ENCODE measurements around the gene APMAP. TPM values are rescaled to one million over a fixed set of nuclear protein-coding genes. Genes with fewer than 3 reads are reported as not detected.

APMAP gene
- total RNA-seq, 1 donor from 2014 or later: 29.7 TPM

DNA sequence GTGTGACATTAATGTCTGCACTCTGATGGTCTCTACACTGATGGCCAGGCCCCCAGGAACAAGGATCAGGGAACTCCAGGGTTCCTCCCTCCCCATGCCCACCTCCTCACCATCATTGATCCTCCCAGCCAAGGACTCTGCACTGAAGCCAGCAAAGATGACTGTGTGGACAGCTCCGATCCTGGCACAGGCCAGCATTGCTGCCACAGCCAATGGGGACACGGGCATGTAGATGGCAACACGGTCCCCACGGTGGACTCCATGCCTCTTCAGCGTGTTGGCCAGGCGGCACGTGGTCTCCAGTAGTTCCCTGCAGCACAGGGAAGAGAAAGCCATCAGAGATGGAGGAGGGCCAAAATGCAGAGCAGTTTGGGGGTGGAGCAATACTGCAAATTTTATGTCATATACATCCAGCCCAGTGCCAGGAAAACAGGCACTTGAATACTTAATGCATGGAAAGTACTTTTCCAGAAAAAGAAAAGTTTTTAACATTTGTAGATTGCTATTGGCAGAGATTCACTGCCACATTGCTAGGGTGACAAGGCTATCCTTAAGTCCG, 38.2 kb upstream of the APMAP start:
- intact Hi-C loops (cut with DNase I): no loop called here
- H3K27ac ChIP-seq: no peak overlapping the region
- no peak for DNase-seq (ENCODE audit: extremely low spot score in 2 of 2)
- H3K36me3 ChIP-seq: no peaks in the 10 kb centered on the region
- TF ChIP-seq POLR2AphosphoS5 (IDR thresholded peaks at IDR 0.05; ENCODE audit: insufficient read depth in 1 of 2, low read depth in 1 of 2) (no peak), POLR2A (IDR thresholded peaks at IDR 0.05) (no peak)
- TF ChIP-seq, protein P1, sequence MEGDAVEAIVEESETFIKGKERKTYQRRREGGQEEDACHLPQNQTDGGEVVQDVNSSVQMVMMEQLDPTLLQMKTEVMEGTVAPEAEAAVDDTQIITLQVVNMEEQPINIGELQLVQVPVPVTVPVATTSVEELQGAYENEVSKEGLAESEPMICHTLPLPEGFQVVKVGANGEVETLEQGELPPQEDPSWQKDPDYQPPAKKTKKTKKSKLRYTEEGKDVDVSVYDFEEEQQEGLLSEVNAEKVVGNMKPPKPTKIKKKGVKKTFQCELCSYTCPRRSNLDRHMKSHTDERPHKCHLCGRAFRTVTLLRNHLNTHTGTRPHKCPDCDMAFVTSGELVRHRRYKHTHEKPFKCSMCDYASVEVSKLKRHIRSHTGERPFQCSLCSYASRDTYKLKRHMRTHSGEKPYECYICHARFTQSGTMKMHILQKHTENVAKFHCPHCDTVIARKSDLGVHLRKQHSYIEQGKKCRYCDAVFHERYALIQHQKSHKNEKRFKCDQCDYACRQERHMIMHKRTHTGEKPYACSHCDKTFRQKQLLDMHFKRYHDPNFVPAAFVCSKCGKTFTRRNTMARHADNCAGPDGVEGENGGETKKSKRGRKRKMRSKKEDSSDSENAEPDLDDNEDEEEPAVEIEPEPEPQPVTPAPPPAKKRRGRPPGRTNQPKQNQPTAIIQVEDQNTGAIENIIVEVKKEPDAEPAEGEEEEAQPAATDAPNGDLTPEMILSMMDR (IDR thresholded peaks at IDR 0.05): no peak
- peaks cover 26% of the 10 kb centered on the region for H3K4me1 ChIP-seq
- H3K27me3 ChIP-seq: no peaks in the 10 kb centered on the region
- no peaks in the 10 kb centered on the region for H3K9me3 ChIP-seq
- no peak overlapping the region for H3K4me3 ChIP-seq

DNA sequence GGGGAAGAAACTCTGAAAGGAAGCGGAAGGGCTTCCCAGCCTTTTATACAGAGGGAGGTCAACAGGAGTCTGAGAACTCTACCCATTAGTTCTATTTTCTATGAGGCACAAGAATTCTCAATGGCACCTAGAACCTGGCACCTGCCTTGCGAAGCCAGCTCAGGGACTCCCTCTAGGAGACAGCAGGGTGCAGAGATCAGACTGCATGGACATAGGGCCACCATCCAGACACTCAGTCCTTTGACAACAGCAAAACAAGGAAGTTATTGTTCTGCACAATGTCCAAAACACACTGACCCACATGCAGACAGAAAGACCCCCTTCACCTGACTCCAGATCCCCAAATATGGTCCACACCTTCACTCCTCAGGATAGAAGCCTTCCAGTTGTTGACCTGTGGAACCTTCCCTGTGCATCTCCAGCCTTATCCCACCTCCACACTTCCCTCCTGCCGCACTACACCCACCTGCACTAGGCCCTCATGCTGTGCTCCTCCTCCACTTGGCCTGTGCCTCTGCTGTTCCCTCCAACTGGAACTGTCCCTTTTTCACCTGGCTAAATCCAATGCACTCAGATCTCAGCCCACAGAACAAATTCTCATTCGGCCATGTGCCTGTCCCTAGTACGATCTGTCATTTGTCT, 37.6 kb upstream of the APMAP start:
- Histone ChIP-seq H3K27me3 (no peaks in the 10 kb centered on the region), H3K36me3 (no peaks in the 10 kb centered on the region), H3K4me3 (no peak overlapping the region), H3K27ac (no peak overlapping the region), H3K4me1 (peaks cover 24% of the 10 kb centered on the region), H3K9me3 (no peaks in the 10 kb centered on the region)
- intact Hi-C loops (cut with DNase I): no loop called here
- TF ChIP-seq, protein P1 (IDR thresholded peaks at IDR 0.05): no peak
- TF ChIP-seq POLR2A (IDR thresholded peaks at IDR 0.05) (no peak), POLR2AphosphoS5 (IDR thresholded peaks at IDR 0.05; ENCODE audit: insufficient read depth in 1 of 2, low read depth in 1 of 2) (no peak)
- no peak for DNase-seq (ENCODE audit: extremely low spot score in 2 of 2)

DNA sequence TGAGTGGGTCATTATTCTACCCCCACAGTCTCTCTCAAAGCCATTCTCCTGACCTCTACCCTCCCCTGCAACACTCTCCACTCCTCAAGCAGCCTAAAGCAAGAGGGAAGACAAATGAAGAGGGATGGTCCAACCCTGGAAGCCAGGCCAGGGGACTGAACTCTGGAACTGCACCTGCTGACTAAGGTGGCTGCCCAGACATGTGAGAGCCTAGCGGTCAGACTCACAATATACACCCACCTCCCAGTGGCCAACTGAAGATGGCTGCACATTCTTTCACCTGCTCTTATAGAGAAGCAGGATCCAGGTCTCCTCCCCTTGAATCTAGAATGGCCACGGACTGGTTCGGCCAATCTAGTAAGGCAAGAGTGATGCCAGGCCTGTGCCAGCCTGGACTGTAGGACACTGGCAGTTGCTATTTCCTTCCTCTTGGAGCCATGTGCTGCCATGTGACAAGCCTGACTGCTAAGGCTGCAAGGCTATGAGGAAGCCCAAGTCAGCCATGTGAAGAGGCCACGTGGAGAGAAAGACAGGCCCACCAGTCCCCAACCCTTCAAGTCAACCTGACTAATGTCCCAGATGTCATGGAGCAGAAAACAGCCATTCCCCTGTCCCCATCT, 33.5 kb upstream of the APMAP start:
- Histone ChIP-seq H3K27ac (no peak overlapping the region), H3K4me1 (peaks cover 17% of the 10 kb centered on the region), H3K27me3 (no peaks in the 10 kb centered on the region), H3K36me3 (peaks cover 0 to 2% of the 10 kb centered on the region in 2 donors), H3K4me3 (no peak overlapping the region), H3K9me3 (no peaks in the 10 kb centered on the region)
- intact Hi-C loops (cut with DNase I): no loop called here
- TF ChIP-seq POLR2A (IDR thresholded peaks at IDR 0.05): no peak
- no peak for TF ChIP-seq POLR2AphosphoS5 (IDR thresholded peaks at IDR 0.05; ENCODE audit: insufficient read depth in 1 of 2, low read depth in 1 of 2)
- TF ChIP-seq, protein P1 (IDR thresholded peaks at IDR 0.05): no peak
- no peak for DNase-seq (ENCODE audit: extremely low spot score in 2 of 2)

DNA sequence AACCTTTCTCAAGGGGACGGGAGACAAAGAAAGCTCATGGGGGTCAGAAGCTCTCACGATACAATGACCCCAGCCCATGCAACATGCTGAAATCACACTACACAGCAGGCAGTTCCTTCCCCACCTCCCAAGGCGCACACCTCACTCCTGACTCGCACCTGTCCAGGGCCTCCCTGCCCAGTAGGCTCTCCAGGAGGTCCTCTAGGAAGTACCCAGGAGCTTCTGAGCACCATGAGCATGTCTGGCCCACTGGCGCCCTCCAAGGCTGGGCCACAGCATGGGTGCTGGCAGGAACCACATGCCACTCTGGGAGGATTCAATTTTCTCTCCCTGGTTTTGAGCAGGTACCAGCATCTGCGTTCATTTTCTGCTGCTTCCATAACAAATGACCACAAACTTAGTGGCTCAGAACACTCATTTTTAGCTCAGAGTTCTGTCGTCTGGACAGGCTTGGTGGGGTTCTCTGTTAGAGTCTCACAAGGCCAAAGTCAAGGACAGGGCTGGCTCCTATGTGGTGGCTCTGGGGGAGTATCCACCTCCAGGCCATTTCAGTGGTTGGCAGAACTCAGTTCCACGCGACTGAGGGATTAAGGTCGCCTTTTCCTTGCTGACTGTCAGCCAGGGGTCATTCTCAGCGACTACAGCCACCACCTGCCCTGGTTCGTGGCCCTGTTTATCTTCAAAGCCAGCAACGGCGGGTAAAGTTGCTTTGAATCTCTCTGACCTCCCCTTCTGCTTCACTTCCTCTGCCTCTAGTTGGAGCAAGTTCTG, 32.7 kb upstream of the APMAP start:
- TF ChIP-seq POLR2A (IDR thresholded peaks at IDR 0.05): no peak
- no peak for TF ChIP-seq POLR2AphosphoS5 (IDR thresholded peaks at IDR 0.05; ENCODE audit: insufficient read depth in 1 of 2, low read depth in 1 of 2)
- TF ChIP-seq, protein P1 (IDR thresholded peaks at IDR 0.05): no peak
- Histone ChIP-seq H3K9me3 (no peaks in the 10 kb centered on the region), H3K27ac (no peak overlapping the region), H3K4me3 (no peak overlapping the region), H3K36me3 (peaks cover 0 to 3% of the 10 kb centered on the region in 2 donors), H3K27me3 (no peaks in the 10 kb centered on the region), H3K4me1 (peaks cover 17% of the 10 kb centered on the region)
- no peak for DNase-seq (ENCODE audit: extremely low spot score in 2 of 2)
- intact Hi-C loops (cut with DNase I): no loop called here
